HL-60 (cell line): Measurements from ENCODE around the gene DNPH1.
A peak's percentile ranks its signal among the peaks of the same experiment; 100 is the strongest.

Experiments
- DNase-seq, 2 experiments: peaks; one replicate each; pipeline ENCODE4 v3.0.0-alpha.2; 2010 to 2020; ENCODE audit warnings: low read depth in 1 of 2, low spot score in 1 of 2
- H3K27ac ChIP-seq: fragments of 250-450 bp; sonication (Bioruptor Pico); replicated peaks from 2 replicates; pipeline ENCODE4 v1.5.1; 2020; ENCODE audit warnings: mild to moderate bottlenecking, moderate library complexity
- H3K27me3 ChIP-seq: fragments of 250-450 bp; sonication (Bioruptor Pico); 2 replicates; pipeline ENCODE4 v1.5.1; 2021; ENCODE audit warnings: mild to moderate bottlenecking, moderate library complexity; ENCODE audit not compliant: insufficient read depth, poor library complexity, severe bottlenecking
- H3K4me3 ChIP-seq: replicated peaks from 2 replicates; pipeline ENCODE4 v1.5.1; 2011; ENCODE audit warnings: mild to moderate bottlenecking, control low read depth, low read length; ENCODE audit not compliant: insufficient read depth
- GABPA ChIP-seq: IDR thresholded peaks from 2 replicates; pipeline ENCODE4 v1.6.1; 2012; ENCODE audit warnings: low read depth
- POLR2AphosphoS5 ChIP-seq: IDR thresholded peaks from 2 replicates; pipeline ENCODE4 v1.6.1; 2012; ENCODE audit warnings: low read depth
- SPI1 ChIP-seq: IDR thresholded peaks from 2 replicates; pipeline ENCODE4 v1.6.1; 2012; ENCODE audit warnings: low read depth, mild to moderate bottlenecking, borderline replicate concordance
- TF ChIP-seq, protein P1 (sequence below): IDR thresholded peaks from one replicate; pipeline ENCODE4 v1.5.1; 2011; ENCODE audit warnings: low read length, control low read depth, inconsistent platforms; ENCODE audit not compliant: insufficient read depth
- TF ChIP-seq, protein P2 (sequence below): IDR thresholded peaks from 2 replicates; pipeline ENCODE4 v1.6.1; 2012; ENCODE audit warnings: low read depth; ENCODE audit not compliant: insufficient replicate concordance

The DNPH1 gene

DNA sequence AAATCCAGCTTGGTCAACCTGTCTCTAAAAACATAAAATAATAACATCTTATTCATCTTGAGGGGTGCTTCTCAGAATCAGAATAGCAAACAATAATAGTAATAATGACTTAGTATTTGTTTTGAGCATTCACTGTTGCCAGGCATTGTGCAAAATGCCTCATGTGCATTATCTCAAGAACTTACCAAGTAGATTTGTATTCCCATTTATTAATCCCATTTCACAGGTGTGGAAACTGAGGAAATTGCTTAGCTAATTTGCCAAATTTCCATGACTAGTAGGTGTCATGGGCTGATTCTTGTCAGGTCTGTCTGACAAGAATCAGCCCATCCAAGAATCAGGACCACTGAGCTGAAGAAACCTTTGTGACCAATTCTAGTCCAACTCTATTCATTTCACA lies 19.5 kb upstream of the DNPH1 start:
- H3K27me3 ChIP-seq: peaks cover 32% of the 10 kb centered on the region

DNA sequence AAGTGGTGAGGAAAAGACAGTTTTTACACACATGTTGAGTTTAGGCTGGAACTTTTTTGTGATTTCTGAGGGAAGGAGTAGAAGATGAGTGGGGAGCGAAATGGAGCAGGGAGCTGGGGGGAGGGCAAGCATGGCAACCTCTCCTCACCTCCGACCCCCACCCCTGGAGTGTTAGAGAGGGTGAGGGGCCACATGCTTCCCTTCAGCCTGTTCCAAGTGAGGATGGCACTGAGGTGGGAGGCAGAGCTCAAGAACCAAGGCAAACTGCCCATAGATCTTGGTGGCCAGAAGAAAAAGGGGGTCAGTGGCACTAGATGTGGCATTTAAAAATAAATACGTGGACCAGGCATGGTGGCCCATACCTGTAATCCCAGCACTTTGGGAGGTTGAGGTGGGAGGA lies 18.8 kb upstream of the DNPH1 start:
- Histone ChIP-seq H3K27me3 (peaks cover 33% of the 10 kb centered on the region), H3K4me3 (no peak overlapping the region), H3K27ac (no peak overlapping the region)
- TF ChIP-seq, protein P1, sequence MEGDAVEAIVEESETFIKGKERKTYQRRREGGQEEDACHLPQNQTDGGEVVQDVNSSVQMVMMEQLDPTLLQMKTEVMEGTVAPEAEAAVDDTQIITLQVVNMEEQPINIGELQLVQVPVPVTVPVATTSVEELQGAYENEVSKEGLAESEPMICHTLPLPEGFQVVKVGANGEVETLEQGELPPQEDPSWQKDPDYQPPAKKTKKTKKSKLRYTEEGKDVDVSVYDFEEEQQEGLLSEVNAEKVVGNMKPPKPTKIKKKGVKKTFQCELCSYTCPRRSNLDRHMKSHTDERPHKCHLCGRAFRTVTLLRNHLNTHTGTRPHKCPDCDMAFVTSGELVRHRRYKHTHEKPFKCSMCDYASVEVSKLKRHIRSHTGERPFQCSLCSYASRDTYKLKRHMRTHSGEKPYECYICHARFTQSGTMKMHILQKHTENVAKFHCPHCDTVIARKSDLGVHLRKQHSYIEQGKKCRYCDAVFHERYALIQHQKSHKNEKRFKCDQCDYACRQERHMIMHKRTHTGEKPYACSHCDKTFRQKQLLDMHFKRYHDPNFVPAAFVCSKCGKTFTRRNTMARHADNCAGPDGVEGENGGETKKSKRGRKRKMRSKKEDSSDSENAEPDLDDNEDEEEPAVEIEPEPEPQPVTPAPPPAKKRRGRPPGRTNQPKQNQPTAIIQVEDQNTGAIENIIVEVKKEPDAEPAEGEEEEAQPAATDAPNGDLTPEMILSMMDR: no peak
- TF ChIP-seq GABPA: no peak
- TF ChIP-seq POLR2AphosphoS5: no peak
- no peak for DNase-seq

More for the DNA sequence above, 19.5 kb upstream of the DNPH1 start:
- no peak overlapping the region for H3K27ac ChIP-seq
- DNase-seq: no peak
- TF ChIP-seq GABPA (no peak), POLR2AphosphoS5 (no peak), SPI1 (no peak)
- TF ChIP-seq, protein P2, sequence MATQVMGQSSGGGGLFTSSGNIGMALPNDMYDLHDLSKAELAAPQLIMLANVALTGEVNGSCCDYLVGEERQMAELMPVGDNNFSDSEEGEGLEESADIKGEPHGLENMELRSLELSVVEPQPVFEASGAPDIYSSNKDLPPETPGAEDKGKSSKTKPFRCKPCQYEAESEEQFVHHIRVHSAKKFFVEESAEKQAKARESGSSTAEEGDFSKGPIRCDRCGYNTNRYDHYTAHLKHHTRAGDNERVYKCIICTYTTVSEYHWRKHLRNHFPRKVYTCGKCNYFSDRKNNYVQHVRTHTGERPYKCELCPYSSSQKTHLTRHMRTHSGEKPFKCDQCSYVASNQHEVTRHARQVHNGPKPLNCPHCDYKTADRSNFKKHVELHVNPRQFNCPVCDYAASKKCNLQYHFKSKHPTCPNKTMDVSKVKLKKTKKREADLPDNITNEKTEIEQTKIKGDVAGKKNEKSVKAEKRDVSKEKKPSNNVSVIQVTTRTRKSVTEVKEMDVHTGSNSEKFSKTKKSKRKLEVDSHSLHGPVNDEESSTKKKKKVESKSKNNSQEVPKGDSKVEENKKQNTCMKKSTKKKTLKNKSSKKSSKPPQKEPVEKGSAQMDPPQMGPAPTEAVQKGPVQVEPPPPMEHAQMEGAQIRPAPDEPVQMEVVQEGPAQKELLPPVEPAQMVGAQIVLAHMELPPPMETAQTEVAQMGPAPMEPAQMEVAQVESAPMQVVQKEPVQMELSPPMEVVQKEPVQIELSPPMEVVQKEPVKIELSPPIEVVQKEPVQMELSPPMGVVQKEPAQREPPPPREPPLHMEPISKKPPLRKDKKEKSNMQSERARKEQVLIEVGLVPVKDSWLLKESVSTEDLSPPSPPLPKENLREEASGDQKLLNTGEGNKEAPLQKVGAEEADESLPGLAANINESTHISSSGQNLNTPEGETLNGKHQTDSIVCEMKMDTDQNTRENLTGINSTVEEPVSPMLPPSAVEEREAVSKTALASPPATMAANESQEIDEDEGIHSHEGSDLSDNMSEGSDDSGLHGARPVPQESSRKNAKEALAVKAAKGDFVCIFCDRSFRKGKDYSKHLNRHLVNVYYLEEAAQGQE: no peak
- TF ChIP-seq, protein P1: no peak
- H3K4me3 ChIP-seq: no peak overlapping the region

DNA sequence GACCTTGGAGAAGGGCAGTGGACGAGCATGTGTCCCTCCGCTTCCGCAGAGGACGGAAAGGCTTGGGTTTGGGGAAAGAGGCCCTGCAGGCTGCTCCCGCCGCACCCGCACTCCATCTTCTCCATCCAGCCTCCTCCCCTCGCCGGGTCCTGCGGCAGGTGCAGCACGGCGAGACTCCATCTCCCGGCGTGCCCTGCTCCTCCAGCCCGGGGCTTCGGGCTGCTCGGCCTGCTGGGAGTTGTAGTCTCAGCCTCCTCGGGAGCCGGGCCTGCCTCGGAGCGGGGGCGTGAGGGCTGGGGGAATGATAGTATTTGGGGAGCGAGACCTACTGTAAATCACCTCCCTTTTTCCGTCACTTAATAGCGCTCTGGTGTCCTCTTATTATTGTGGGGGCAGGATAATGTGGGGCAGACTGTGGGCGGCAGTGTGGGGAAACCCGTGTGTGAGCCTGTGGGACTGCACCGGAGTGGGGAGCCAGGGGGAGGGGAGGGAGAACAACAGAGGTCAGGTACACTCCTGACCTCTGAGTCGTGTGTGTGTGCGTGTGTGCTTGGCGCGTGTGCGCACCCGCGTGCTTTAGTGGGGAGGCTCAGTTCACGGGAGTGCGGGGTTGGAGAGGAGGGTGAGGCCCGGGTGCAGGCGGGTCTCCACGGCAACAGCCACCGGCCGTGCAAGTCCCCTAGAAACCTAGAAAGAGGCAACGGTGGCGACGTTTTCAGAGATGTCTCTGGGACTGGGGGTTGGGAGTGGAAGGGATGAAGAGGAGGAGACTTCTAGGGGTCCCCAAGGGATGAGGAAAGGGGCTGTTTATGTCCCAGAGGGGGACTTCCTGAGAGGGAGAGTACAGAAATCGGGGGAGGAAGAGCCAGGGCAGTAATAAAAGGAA lies 18.1 kb upstream of the DNPH1 start:
- Histone ChIP-seq H3K27me3 (peaks cover 38% of the 10 kb centered on the region), H3K4me3 (peak overlapping the region; percentile 67), H3K27ac (no peak overlapping the region)
- DNase-seq: peak; percentile 31 to 65
- TF ChIP-seq, protein P2: no peak
- 0 out of 2 replicates have a peak, but pooled peaks have one; percentile 25 for TF ChIP-seq GABPA

DNA sequence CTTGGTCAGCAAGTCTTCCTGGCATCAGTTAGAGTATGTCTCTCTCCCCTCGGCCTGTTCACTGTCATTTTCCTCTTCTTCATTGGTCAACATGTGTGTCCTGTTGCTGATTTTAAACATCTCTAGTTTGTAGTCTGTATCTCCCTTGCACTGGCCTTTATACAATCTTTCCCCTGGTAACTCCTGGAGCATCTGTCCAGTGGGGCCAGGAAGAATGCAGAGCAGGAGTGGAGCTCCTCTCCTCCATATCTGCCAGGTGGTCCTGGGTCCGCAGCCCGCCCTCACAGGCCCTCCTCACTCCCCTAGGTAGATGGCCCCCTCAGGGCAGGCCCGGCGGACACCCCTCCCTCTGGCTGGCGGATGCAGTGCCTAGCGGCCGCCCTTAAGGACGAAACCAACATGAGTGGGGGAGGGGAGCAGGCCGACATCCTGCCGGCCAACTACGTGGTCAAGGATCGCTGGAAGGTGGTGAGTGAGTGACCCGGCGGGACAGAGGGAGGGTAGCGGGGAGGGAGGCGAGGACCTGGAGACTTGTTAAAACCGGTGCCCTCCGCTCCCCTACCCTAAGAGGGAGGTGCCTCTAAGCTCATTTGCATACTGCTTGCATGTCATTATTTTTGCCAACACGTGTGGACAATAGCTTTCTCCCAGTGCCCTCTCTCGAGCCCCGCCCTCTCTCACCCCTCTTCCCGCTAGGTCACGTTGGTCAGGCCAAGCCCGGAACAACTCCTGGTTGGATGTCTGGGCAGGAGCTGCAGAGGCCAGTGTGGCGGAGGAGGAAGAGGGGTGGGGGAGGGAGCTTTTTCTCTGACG lies 17.2 kb upstream of the DNPH1 start:
- Histone ChIP-seq H3K27ac (no peak overlapping the region), H3K27me3 (peaks cover 38% of the 10 kb centered on the region), H3K4me3 (peak overlapping the region; percentile 67)
- TF ChIP-seq SPI1: no peak
- TF ChIP-seq, protein P2: no peak
- TF ChIP-seq, protein P1: no peak
- TF ChIP-seq GABPA: no peak
- TF ChIP-seq POLR2AphosphoS5: no peak
- peak; percentile 15 to 33 for DNase-seq
